Right atrium auricular region (tissue), 2 donors: ENCODE measurements around the gene RPEL1. TPM values are rescaled to one million over a fixed set of nuclear protein-coding genes. Genes with fewer than 3 reads are reported as not detected.
"Not testable (repeated sequence)": the region's sequence is repeated elsewhere in the genome, so short reads cannot be mapped to it uniquely, and the experiment has no call there.

Experiments
- DNase-seq: peaks from one replicate; pipeline ENCODE4 v3.0.0-alpha.2; 2019; ENCODE audit warnings: low spot score
- H3K27ac ChIP-seq, 2 donors: fragments of 200-600 bp; sonication (generic); 1 replicate in 1 of 2; 2 replicates in 1 of 2; pipeline ENCODE4 v1.5.1; 2016 to 2019
- H3K27me3 ChIP-seq, 2 donors: fragments of 200-600 bp; sonication (generic); one replicate each; pipeline versions ENCODE4 v1.5.1 to v1.6.0; 2017 to 2019
- H3K36me3 ChIP-seq: fragments of 200-600 bp; sonication (generic); one replicate; pipeline ENCODE4 v1.5.1; 2016
- H3K4me1 ChIP-seq, 2 donors: fragments of 200-600 bp; sonication (generic); one replicate each; pipeline versions ENCODE4 v1.5.1 to v1.6.0; 2017 to 2019
- H3K4me3 ChIP-seq, 2 donors: fragments of 200-600 bp; sonication (generic); 1 replicate in 1 of 2; 2 replicates in 1 of 2; pipeline ENCODE4 v1.5.1; 2017 to 2019; ENCODE audit warnings: mild to moderate bottlenecking in 1 of 2, moderate library complexity in 1 of 2
- H3K9me3 ChIP-seq, 2 donors: fragments of 200-600 bp; sonication (generic); one replicate each; pipeline ENCODE4 v1.5.1; 2019
- total RNA-seq, 2 donors: library from RNA; depleted of rRNA; stranded (reverse); fragments of >200 nt; gene quantifications; one replicate each; pipeline ENCODE4 v1.1.0, GENCODE V29; 2016
- TF ChIP-seq, protein P1 (sequence below), 2 donors: fragments of 200-600 bp; sonication (generic); IDR thresholded peaks; one replicate each; pipeline ENCODE4 v1.5.1; 2019; ENCODE audit warnings: antibody characterized with exemption in 2 of 2

Gene RPEL1
- total RNA-seq, 2 donors from 2014 or later, result not detected

DNA sequence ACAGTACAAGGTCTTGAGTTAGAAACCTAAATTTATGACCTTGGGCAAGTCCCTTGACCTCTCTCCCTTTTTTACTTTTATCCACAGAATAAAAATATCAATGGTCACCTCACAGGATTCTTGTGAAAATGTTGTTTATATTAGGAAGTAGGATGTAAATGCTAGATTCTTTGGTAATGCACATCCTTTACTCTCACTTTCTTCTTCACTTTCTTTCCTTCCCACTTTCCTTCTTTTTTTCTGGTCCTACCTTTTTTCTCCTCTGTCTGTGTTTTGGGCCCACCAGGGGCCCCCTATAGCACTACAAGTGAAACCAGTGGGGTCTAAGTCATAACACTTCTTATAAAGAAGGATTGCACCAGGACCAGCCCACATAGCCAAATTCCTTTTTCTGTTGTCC, 12.1 kb downstream of the RPEL1 start:
- H3K27me3 ChIP-seq, result no peaks in the 10 kb centered on the region
- TF ChIP-seq, protein P1, sequence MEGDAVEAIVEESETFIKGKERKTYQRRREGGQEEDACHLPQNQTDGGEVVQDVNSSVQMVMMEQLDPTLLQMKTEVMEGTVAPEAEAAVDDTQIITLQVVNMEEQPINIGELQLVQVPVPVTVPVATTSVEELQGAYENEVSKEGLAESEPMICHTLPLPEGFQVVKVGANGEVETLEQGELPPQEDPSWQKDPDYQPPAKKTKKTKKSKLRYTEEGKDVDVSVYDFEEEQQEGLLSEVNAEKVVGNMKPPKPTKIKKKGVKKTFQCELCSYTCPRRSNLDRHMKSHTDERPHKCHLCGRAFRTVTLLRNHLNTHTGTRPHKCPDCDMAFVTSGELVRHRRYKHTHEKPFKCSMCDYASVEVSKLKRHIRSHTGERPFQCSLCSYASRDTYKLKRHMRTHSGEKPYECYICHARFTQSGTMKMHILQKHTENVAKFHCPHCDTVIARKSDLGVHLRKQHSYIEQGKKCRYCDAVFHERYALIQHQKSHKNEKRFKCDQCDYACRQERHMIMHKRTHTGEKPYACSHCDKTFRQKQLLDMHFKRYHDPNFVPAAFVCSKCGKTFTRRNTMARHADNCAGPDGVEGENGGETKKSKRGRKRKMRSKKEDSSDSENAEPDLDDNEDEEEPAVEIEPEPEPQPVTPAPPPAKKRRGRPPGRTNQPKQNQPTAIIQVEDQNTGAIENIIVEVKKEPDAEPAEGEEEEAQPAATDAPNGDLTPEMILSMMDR (IDR thresholded peaks at IDR 0.05), result no peak
- H3K4me1 ChIP-seq, result no peaks in the 10 kb centered on the region
- H3K36me3 ChIP-seq, result no peaks in the 10 kb centered on the region
- no peaks in the 10 kb centered on the region for H3K9me3 ChIP-seq
- no peak for DNase-seq
- H3K4me3 ChIP-seq, result no peak overlapping the region
- H3K27ac ChIP-seq, result no peak overlapping the region

DNA sequence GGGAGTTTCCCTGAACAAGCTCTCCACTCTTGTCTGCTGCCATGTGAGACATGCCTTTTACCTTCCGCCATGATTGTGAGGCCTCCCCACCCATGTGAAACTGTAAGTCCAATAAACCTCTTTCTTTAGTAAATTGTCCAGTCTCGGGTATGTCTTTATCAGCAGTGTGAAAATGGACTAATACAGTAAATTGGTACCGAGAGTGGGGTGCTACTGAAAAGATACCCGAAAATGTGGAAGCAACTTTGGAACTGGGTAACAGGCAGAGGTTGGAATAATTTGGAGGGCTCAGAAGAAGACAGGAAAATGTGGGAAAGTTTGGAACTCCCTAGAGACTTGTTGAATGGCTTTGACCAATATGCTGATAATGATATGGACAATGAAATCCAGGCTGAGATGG, 13.2 kb downstream of the RPEL1 start:
- DNase-seq, H3K9me3 ChIP-seq, H3K27me3 ChIP-seq, H3K4me3 ChIP-seq, H3K4me1 ChIP-seq, H3K36me3 ChIP-seq, H3K27ac ChIP-seq: not testable (repeated sequence)

DNA sequence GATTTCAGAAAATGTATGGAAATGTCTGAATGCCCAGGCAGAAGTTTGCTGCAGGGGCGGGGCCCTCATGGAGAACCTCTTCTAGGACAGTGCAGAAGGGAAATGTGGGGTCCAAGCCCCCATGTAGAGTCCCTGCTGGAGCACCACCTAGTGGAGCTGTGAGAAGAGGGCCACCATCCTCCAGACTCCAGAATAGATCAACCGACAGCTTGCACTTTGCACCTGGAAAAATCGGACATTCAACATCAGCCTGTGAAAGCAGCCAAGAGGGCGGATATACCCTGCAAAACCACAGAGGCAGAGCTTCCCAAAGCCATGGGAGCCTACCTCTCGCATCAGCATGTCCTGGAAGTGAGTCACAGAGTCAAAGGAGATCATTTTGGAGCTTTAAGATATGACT, 14.3 kb downstream of the RPEL1 start:
- TF ChIP-seq, protein P1 (IDR thresholded peaks at IDR 0.05), result no peak
- Histone ChIP-seq H3K27me3 (no peaks in the 10 kb centered on the region), H3K9me3 (no peaks in the 10 kb centered on the region), H3K4me1 (no peaks in the 10 kb centered on the region), H3K36me3 (no peaks in the 10 kb centered on the region), H3K27ac (no peak overlapping the region), H3K4me3 (no peak overlapping the region)
- no peak for DNase-seq

DNA sequence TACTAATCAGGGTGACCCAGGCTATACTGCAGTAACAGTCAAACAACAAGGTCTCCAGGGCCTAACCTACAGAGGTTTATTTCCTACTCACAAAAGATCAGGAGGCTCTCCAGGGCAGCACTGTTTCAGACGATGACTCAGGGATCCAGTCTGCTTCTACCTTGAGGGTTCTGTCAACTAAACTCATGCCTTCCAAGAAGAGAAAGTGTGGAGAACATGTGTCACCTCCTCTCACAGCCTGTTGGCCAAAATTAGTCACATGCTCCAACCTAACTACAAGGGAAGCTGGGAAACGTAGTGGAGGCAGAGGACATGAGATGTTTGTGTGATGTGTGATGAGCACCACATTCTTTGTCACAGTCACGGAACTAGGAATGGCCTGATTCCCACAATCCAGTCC, 16.5 kb downstream of the RPEL1 start:
- no peak overlapping the region for H3K4me3 ChIP-seq
- DNase-seq, result no peak
- no peaks in the 10 kb centered on the region for H3K36me3 ChIP-seq
- H3K4me1 ChIP-seq, result no peaks in the 10 kb centered on the region
- H3K27me3 ChIP-seq, result no peaks in the 10 kb centered on the region
- TF ChIP-seq, protein P1 (IDR thresholded peaks at IDR 0.05), result no peak
- no peak overlapping the region for H3K27ac ChIP-seq
- no peaks in the 10 kb centered on the region for H3K9me3 ChIP-seq

DNA sequence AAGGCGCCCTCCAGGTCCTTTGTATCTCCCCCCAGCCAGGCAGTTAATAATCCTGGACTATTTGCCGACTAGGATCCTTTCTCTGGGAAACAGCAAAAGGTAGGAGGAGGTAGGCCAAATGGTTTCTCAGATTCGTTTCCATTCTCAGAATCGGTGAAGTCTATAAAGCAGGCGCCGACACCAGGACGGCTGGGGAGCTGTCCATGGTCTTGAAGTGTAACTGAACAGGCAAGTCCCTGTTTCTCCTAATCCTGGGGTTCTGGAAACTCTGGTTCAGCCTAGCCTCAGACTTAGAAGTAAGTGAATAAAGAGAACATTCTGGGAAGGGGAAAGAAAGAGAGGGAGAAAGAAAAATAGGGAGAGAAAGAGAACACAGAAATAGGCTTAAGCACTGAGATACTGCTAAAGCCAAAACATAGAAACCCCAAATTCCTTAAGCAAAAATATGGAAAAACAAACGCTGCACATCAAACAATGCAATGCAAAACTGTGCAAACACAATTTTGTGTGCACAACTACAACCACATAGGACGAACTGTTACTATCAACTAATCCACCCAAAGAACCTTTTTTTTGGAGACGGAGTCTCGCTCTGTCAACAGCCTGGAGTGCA, 20.1 kb downstream of the RPEL1 start:
- Histone ChIP-seq H3K27me3 (no peaks in the 10 kb centered on the region), H3K27ac (no peak overlapping the region), H3K36me3 (no peaks in the 10 kb centered on the region), H3K4me3 (no peak overlapping the region), H3K9me3 (no peaks in the 10 kb centered on the region), H3K4me1 (no peaks in the 10 kb centered on the region)
- peak; percentile 60 for DNase-seq
- TF ChIP-seq, protein P1 (IDR thresholded peaks at IDR 0.05), result no peak

DNA sequence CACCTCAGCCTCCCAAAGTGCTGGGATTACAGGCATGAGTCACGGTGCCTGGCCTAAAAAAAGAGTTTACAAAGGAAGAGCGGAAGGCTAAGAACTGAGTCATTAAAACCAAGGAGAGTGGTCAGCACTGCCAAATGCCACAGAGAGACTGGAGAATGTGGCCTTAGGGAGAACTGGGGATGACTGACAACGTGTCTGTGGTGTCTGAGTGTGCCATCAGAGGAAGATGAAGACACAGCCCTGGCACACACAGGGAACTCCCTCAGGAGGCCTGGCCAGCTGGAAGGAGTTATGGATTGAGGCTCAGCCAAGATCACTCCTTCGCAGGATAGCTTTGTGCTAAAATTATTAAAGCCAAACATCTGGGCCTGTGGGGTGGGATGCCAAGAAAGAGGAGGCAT, 27.4 kb downstream of the RPEL1 start:
- Histone ChIP-seq H3K9me3 (no peaks in the 10 kb centered on the region), H3K27ac (no peak overlapping the region), H3K36me3 (no peaks in the 10 kb centered on the region), H3K4me1 (peaks cover 0 to 18% of the 10 kb centered on the region in 2 donors), H3K4me3 (no peak overlapping the region), H3K27me3 (peaks cover 8 to 18% of the 10 kb centered on the region in 2 donors)
- DNase-seq, result no peak
- TF ChIP-seq, protein P1 (IDR thresholded peaks at IDR 0.05), result no peak
